HL-60 (cell line): ENCODE data around the gene GTF2H1.
"Not testable (repeated sequence)": the region's sequence is repeated elsewhere in the genome, so short reads cannot be mapped to it uniquely, and the experiment has no call there.

Source experiments
- DNase-seq, 2 experiments: peaks; one replicate each; pipeline ENCODE4 v3.0.0-alpha.2; 2010 to 2020; ENCODE audit warnings: low read depth in 1 of 2, low spot score in 1 of 2
- H3K27ac ChIP-seq: fragments of 250-450 bp; sonication (Bioruptor Pico); replicated peaks from 2 replicates; pipeline ENCODE4 v1.5.1; 2020; ENCODE audit warnings: mild to moderate bottlenecking, moderate library complexity
- H3K27me3 ChIP-seq: fragments of 250-450 bp; sonication (Bioruptor Pico); 2 replicates; pipeline ENCODE4 v1.5.1; 2021; ENCODE audit warnings: mild to moderate bottlenecking, moderate library complexity; ENCODE audit not compliant: insufficient read depth, poor library complexity, severe bottlenecking
- H3K4me3 ChIP-seq: replicated peaks from 2 replicates; pipeline ENCODE4 v1.5.1; 2011; ENCODE audit warnings: mild to moderate bottlenecking, control low read depth, low read length; ENCODE audit not compliant: insufficient read depth
- CTCF ChIP-seq: IDR thresholded peaks from one replicate; pipeline ENCODE4 v1.5.1; 2011; ENCODE audit warnings: low read length, control low read depth, inconsistent platforms; ENCODE audit not compliant: insufficient read depth
- GABPA ChIP-seq: IDR thresholded peaks from 2 replicates; pipeline ENCODE4 v1.6.1; 2012; ENCODE audit warnings: low read depth
- POLR2AphosphoS5 ChIP-seq: IDR thresholded peaks from 2 replicates; pipeline ENCODE4 v1.6.1; 2012; ENCODE audit warnings: low read depth
- SPI1 ChIP-seq: IDR thresholded peaks from 2 replicates; pipeline ENCODE4 v1.6.1; 2012; ENCODE audit warnings: low read depth, mild to moderate bottlenecking, borderline replicate concordance
- microRNA-seq: library from miRNA; unstranded; fragments of <30 nt; microRNA quantifications from one replicate; pipeline ENCODE4, GENCODE V29; 2018
- TF ChIP-seq, protein P1 (sequence below): IDR thresholded peaks from 2 replicates; pipeline ENCODE4 v1.6.1; 2012; ENCODE audit warnings: low read depth; ENCODE audit not compliant: insufficient replicate concordance

GTF2H1 gene

GRCh38 chr11:18404062-18404461 is 81.7 kb downstream of the GTF2H1 start:
- no peak for DNase-seq
- H3K27me3 ChIP-seq: no peaks in the 10 kb centered on the region
- no peak overlapping the region for H3K27ac ChIP-seq
- TF ChIP-seq, protein P1, sequence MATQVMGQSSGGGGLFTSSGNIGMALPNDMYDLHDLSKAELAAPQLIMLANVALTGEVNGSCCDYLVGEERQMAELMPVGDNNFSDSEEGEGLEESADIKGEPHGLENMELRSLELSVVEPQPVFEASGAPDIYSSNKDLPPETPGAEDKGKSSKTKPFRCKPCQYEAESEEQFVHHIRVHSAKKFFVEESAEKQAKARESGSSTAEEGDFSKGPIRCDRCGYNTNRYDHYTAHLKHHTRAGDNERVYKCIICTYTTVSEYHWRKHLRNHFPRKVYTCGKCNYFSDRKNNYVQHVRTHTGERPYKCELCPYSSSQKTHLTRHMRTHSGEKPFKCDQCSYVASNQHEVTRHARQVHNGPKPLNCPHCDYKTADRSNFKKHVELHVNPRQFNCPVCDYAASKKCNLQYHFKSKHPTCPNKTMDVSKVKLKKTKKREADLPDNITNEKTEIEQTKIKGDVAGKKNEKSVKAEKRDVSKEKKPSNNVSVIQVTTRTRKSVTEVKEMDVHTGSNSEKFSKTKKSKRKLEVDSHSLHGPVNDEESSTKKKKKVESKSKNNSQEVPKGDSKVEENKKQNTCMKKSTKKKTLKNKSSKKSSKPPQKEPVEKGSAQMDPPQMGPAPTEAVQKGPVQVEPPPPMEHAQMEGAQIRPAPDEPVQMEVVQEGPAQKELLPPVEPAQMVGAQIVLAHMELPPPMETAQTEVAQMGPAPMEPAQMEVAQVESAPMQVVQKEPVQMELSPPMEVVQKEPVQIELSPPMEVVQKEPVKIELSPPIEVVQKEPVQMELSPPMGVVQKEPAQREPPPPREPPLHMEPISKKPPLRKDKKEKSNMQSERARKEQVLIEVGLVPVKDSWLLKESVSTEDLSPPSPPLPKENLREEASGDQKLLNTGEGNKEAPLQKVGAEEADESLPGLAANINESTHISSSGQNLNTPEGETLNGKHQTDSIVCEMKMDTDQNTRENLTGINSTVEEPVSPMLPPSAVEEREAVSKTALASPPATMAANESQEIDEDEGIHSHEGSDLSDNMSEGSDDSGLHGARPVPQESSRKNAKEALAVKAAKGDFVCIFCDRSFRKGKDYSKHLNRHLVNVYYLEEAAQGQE: no peak
- no peak for TF ChIP-seq GABPA
- no peak overlapping the region for H3K4me3 ChIP-seq

- not testable (repeated sequence) for H3K27me3 ChIP-seq, H3K27ac ChIP-seq, DNase-seq, H3K4me3 ChIP-seq
These were observed 85.0 kb downstream of the GTF2H1 start for GRCh38 chr11:18407400-18407799.

DNA sequence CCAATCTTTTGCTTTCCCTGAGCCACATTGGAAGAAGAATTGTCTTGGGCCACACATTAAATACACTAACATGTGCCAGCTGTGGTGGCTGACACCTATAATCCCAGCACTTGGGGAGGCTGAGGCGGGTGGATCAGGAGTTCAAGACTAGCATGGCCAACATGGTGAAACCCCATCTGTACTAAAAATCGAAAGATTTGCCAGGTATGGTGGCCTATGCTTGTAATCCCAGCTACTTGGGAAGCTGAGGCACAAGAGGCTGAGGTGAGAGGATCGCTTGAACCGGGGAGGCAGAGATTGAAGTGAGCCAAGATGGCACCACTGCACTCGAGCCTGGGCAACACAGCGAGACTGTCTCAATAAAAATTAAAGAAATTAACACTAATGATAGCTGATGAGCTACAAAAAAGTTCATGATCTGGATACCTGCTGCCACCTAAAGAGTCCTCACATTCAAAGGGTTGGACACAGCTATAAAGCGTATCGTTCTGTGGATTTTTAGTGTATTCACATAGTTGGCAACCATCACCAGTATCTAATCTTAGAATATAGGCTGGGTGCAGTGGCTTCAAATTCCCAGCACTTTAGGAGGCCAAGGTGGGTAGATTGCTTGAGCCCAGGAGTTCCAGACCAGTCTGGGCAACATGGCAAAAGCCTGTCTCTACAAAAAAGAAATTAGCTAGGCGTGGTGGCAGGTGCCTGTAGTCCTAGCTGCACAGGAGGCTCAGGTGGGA is 86.4 kb downstream of the GTF2H1 start:
- Histone ChIP-seq H3K4me3 (no peak overlapping the region), H3K27me3 (no peaks in the 10 kb centered on the region), H3K27ac (no peak overlapping the region)
- peak; percentile 80 for TF ChIP-seq POLR2AphosphoS5
- TF ChIP-seq, protein P1: no peak
- no peak for DNase-seq

GRCh38 chr11:18416459-18416858 is 94.1 kb downstream of the GTF2H1 start:
- H3K4me3 ChIP-seq: no peak overlapping the region
- DNase-seq: no peak
- H3K27ac ChIP-seq: no peak overlapping the region
- H3K27me3 ChIP-seq: no peaks in the 10 kb centered on the region
- TF ChIP-seq SPI1: no peak
- TF ChIP-seq, protein P1: no peak
- no peak for TF ChIP-seq POLR2AphosphoS5
- TF ChIP-seq CTCF: no peak
- no peak for TF ChIP-seq GABPA

Small RNA genes within 50 kb of the gene (microRNA-seq; reads per million reads assigned to microRNA genes)
- 3.0 reads per million, percentile 3 among the genes with 10 or more reads in this experiment for gene MIR3159
